Measurements from ENCODE around the gene MDH2.
A peak's percentile ranks its signal among the peaks of the same experiment; 100 is the strongest.
"Not testable (repeated sequence)": the region's sequence is repeated elsewhere in the genome, so short reads cannot be mapped to it uniquely, and the experiment has no call there.

Gene MDH2

GRCh38 chr7:76023002-76023401 is 24.9 kb upstream of the MDH2 start:
- peaks cover 15% of the 10 kb centered on the region for H3K36me3 Mint-ChIP-seq (ENCODE audit: low read depth)
- DNase-seq: no peak
- no peak overlapping the region for H3K4me3 Mint-ChIP-seq
- no peak overlapping the region for H3K27ac Mint-ChIP-seq
- H3K27me3 Mint-ChIP-seq: no peaks in the 10 kb centered on the region
- no peaks in the 10 kb centered on the region for H3K9me3 Mint-ChIP-seq
- peaks cover 14% of the 10 kb centered on the region for H3K4me1 Mint-ChIP-seq
- ATAC-seq: no peak

DNA sequence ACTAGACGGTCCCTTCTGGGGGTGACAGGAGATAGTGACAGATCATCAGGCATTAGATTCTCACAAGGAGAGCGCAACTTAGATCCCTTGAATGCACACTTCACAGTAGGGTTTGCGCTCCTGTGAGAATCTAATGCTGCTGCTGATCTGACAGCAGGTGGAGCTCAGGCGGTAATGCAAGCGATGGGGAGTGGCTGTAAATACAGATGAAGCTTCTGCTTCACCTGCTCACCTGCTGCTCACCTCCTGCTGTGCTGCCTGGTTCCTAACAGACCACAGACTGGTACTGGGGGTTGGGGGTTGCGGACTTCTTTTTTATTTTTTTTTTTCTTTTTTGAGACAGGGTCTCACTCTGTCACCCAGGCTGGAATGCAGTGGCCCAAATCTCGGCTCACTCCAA is 18.2 kb upstream of the MDH2 start:
- not testable (repeated sequence) for H3K27ac Mint-ChIP-seq; H3K4me1 Mint-ChIP-seq; H3K9me3 Mint-ChIP-seq; H3K36me3 Mint-ChIP-seq (ENCODE audit: low read depth); H3K4me3 Mint-ChIP-seq; H3K27me3 Mint-ChIP-seq; ATAC-seq; DNase-seq

DNA sequence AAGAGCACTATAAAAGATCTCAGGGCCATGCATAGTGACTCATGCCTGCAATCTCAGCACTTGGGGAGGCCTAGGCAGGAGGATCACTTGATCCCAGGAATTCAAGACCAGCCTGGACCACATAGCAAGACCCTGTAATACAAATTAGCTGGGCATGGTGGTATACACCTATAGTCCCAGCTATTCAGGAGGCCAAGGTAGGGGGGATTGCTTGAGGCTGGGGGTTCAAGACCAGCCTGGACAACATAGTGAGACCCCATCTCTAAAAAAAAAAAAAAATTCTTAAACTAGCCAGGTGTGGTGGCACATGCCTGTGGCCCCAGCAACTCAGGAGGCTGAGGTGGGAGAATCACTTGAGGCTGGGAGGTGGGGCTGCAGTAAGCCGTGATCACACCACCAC is 15.9 kb upstream of the MDH2 start:
- DNase-seq (no peak), ATAC-seq (no peak)
- no peaks in the 10 kb centered on the region for H3K36me3 Mint-ChIP-seq (ENCODE audit: low read depth)

DNA sequence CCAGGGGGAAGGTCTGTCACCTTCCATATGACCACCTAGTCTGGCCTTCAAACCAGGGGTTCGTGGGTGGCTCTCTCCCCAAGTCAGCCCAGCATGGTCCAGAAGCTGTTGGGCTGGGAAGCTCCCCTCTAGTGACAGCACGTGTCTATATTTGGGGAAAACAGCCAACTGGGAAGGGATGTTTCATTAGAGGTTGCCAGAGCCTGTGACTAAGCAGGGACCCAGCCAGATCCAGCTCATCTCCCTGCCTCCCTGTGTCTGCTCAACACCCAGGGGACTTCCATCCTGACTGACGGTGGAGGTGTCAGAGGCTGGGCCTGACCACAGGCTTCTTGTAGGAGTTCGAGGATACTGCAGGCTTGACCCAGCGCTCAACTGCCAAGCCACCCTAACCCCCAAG is 10.6 kb upstream of the MDH2 start:
- Mint-ChIP-seq H3K27ac (no peak overlapping the region), H3K27me3 (no peaks in the 10 kb centered on the region), H3K36me3 (ENCODE audit: low read depth) (no peaks in the 10 kb centered on the region), H3K9me3 (no peaks in the 10 kb centered on the region), H3K4me3 (no peak overlapping the region), H3K4me1 (no peaks in the 10 kb centered on the region)
- ATAC-seq: no peak
- DNase-seq: no peak

More for the DNA sequence above, 15.9 kb upstream of the MDH2 start:
- H3K4me1 Mint-ChIP-seq: no peaks in the 10 kb centered on the region
- no peak overlapping the region for H3K27ac Mint-ChIP-seq
- no peak overlapping the region for H3K4me3 Mint-ChIP-seq
- H3K27me3 Mint-ChIP-seq: no peaks in the 10 kb centered on the region
- no peaks in the 10 kb centered on the region for H3K9me3 Mint-ChIP-seq

DNA sequence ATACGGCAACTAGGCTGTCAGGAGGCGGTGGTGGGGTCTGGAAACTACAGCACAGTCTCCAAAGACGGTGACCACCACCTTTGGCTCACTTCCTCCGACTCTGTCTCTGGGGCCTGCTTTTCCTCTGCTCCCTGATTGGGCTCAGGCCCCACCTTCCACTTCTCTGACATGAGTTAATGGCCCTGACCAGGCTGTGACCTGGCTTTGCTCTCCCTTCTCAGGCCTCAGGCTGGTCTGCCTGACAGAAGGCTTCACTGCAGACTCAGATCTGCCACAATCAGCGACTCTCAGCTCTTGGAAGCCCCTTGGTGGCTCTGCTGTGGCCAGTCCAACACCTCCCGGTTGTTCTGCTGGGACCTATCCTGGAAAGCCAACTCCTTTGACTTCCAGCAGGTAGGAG is 7.8 kb upstream of the MDH2 start:
- no peak for DNase-seq
- Mint-ChIP-seq H3K27me3 (no peaks in the 10 kb centered on the region), H3K9me3 (no peaks in the 10 kb centered on the region), H3K36me3 (ENCODE audit: low read depth) (peaks cover 4% of the 10 kb centered on the region), H3K4me3 (no peak overlapping the region), H3K27ac (no peak overlapping the region), H3K4me1 (peaks cover 6% of the 10 kb centered on the region)
- ATAC-seq: no peak

DNA sequence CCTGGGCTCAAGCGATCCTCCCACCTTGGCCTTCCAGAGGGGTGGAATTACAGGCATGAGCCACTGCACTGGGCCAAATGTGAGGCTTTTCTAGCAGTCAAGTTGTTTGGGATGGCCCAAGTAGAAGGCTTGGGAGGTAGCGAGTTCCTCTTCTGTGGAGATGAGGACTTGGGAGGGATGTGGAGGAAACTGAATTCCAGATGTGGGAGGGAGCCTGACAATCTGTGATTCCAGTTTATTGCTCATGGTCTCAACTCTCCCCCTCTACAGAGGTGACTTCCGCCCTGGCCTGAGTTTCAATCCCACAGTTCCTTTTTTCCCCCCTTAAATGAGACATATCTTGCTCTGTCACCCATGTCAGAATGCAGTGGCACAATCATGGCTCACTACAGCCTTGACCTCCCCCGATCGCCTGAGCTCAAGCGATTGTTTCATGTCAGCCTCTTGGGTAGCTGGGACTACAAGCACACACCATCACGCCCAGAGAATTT is 3.5 kb upstream of the MDH2 start:
- Mint-ChIP-seq H3K9me3 (no peaks in the 10 kb centered on the region), H3K36me3 (ENCODE audit: low read depth) (peaks cover 13% of the 10 kb centered on the region), H3K27me3 (no peaks in the 10 kb centered on the region), H3K4me3 (no peak overlapping the region), H3K27ac (no peak overlapping the region), H3K4me1 (peaks cover 21% of the 10 kb centered on the region)
- no peak for ATAC-seq
- DNase-seq: no peak

DNA sequence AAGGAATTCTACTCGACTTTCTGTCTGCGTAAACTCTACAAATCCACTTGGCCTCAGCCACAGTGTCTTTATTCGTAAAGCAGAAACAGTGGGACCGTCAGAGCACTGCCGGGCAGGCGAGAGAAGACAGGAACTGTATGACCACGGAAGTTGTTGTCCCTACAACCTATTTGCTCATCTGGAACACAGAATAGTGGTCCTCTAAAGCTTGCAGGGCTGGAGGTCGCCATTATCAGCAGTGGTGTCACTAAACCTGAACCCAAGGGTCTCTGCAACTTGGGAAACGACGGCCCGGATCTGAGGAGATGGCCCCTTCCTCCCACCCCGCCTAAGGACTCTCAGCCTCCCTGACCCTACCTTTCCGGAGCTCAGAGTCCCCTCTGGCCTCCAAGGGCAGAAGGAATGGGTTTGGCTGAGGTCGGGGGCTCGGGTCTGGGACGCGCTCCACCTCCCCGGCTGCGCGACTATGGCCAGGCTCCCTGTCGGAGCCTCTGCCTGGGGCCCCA is 548 bp upstream of the MDH2 start:
- Mint-ChIP-seq H3K27ac (peak overlapping the region; percentile 98), H3K9me3 (no peaks in the 10 kb centered on the region), H3K4me1 (peaks cover 43% of the 10 kb centered on the region), H3K36me3 (ENCODE audit: low read depth) (peaks cover 33% of the 10 kb centered on the region), H3K27me3 (no peaks in the 10 kb centered on the region), H3K4me3 (peak overlapping the region; percentile 98)
- peak; percentile 16 for DNase-seq
- peak; percentile 5 for ATAC-seq

GRCh38 chr7:76048668-76048988 is 722 bp downstream of the MDH2 start:
- DNase-seq: peak; percentile 34
- Mint-ChIP-seq H3K27me3 (no peaks in the 10 kb centered on the region), H3K4me3 (peak overlapping the region; percentile 98), H3K36me3 (ENCODE audit: low read depth) (peaks cover 39% of the 10 kb centered on the region), H3K27ac (peak overlapping the region; percentile 98), H3K9me3 (no peaks in the 10 kb centered on the region), H3K4me1 (peaks cover 46% of the 10 kb centered on the region)
- no peak for ATAC-seq

- peak overlapping the region; percentile 65 for H3K27ac Mint-ChIP-seq
Observed at GRCh38 chr7:76049295-76049694, 1.4 kb downstream of the MDH2 start.

GRCh38 chr7:76050545-76050944 is 2.6 kb downstream of the MDH2 start:
- peak overlapping the region; percentile 18 for H3K27ac Mint-ChIP-seq
- peaks cover 37% of the 10 kb centered on the region for H3K36me3 Mint-ChIP-seq (ENCODE audit: low read depth)
- ATAC-seq (no peak), DNase-seq (no peak)
- H3K27me3 Mint-ChIP-seq: no peaks in the 10 kb centered on the region
- H3K4me1 Mint-ChIP-seq: peaks cover 41% of the 10 kb centered on the region
- H3K4me3 Mint-ChIP-seq: peak overlapping the region; percentile 16
- no peaks in the 10 kb centered on the region for H3K9me3 Mint-ChIP-seq

More at GRCh38 chr7:76049295-76049694, 1.4 kb downstream of the MDH2 start:
- no peaks in the 10 kb centered on the region for H3K27me3 Mint-ChIP-seq
- peaks cover 49% of the 10 kb centered on the region for H3K4me1 Mint-ChIP-seq
- peaks cover 39% of the 10 kb centered on the region for H3K36me3 Mint-ChIP-seq (ENCODE audit: low read depth)
- DNase-seq: no peak
- H3K9me3 Mint-ChIP-seq: no peaks in the 10 kb centered on the region
- peak overlapping the region; percentile 98 for H3K4me3 Mint-ChIP-seq
- no peak for ATAC-seq

- Mint-ChIP-seq H3K4me3 (no peak overlapping the region), H3K27me3 (no peaks in the 10 kb centered on the region), H3K36me3 (ENCODE audit: low read depth) (peaks cover 37% of the 10 kb centered on the region), H3K9me3 (no peaks in the 10 kb centered on the region), H3K27ac (peak overlapping the region; percentile 38), H3K4me1 (peaks cover 35% of the 10 kb centered on the region)
- ATAC-seq: no peak
- DNase-seq: no peak
Observed at GRCh38 chr7:76051840-76052239, 3.9 kb downstream of the MDH2 start.

GRCh38 chr7:76052681-76053080 is 4.8 kb downstream of the MDH2 start:
- H3K4me3 Mint-ChIP-seq, H3K27me3 Mint-ChIP-seq, H3K27ac Mint-ChIP-seq, ATAC-seq, DNase-seq, H3K9me3 Mint-ChIP-seq: not testable (repeated sequence)
- Mint-ChIP-seq H3K4me1 (peaks cover 35% of the 10 kb centered on the region), H3K36me3 (ENCODE audit: low read depth) (peaks cover 40% of the 10 kb centered on the region)

GRCh38 chr7:76053461-76053860 is 5.6 kb downstream of the MDH2 start:
- H3K27me3 Mint-ChIP-seq: no peaks in the 10 kb centered on the region
- H3K4me3 Mint-ChIP-seq: no peak overlapping the region
- H3K36me3 Mint-ChIP-seq (ENCODE audit: low read depth): peaks cover 45% of the 10 kb centered on the region
- H3K9me3 Mint-ChIP-seq: no peaks in the 10 kb centered on the region
- peaks cover 34% of the 10 kb centered on the region for H3K4me1 Mint-ChIP-seq
- DNase-seq: no peak
- no peak for ATAC-seq
- H3K27ac Mint-ChIP-seq: no peak overlapping the region

DNA sequence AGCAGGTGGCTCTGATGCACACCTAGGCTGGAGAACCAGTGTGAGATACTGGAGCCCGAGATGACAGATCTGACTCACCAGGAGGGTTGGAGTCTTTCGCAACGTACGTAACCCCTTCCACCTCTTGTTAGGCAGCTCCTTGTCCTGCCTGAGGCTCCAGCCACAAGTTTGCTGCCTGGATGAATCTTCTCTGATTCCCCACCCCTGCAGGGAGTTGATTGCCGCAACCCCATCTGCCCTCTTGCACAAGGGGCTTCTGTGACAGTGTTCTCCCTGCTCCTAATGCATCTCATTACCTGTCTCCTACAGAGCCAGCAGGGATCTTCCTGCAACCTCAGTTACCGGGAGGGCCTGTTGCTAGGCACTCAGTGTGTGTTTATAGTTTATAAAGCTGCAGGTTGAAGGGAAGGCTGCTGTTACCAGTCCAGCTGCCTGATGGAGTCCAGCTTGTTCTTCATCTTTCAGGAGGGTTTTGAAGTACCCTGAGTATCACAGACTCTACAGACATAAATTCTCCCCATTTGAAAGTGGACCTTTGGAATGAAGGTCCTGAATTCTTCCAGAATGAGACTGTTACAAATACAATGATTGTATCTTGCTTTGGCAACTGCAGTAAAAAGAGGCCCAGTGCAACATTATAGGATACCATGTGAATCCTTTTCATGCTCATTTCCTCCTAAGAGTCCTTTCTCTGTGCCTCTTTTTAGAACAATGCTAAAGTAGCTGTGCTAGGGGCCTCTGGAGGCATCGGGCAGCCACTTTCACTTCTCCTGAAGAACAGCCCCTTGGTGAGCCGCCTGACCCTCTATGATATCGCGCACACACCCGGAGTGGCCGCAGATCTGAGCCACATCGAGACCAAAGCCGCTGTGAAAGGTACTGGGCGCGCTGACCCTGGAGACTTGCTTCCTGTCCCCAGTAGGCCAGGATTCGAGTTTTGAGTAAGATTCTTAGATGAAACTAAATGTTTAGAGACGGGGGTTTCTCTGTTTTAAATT is 6.5 kb downstream of the MDH2 start:
- peaks cover 41% of the 10 kb centered on the region for H3K36me3 Mint-ChIP-seq (ENCODE audit: low read depth)
- no peaks in the 10 kb centered on the region for H3K9me3 Mint-ChIP-seq
- H3K4me3 Mint-ChIP-seq: no peak overlapping the region
- peaks cover 28% of the 10 kb centered on the region for H3K4me1 Mint-ChIP-seq
- H3K27ac Mint-ChIP-seq: no peak overlapping the region
- H3K27me3 Mint-ChIP-seq: no peaks in the 10 kb centered on the region
- no peak for ATAC-seq
- no peak for DNase-seq

DNA sequence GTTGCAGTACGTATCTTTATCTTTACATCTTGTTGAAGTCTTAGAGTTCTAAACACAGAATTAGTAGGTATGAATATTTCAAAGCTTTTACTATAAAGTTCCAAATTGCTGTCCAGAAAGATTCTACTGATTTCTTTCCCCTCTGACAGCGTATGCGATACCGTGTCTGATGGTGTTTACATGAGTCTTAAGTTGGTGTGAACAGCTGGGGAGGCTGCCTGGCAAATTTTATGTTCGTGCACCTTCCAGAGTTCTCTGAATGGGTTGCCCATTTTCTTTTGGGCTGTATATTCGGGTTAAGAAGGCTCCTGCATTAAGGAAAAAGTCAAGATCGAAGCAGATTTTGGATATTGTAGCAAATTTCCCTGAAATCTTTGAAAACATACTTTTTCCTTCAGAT is 8.3 kb downstream of the MDH2 start:
- Mint-ChIP-seq H3K4me3 (no peak overlapping the region), H3K27me3 (no peaks in the 10 kb centered on the region), H3K9me3 (no peaks in the 10 kb centered on the region), H3K27ac (no peak overlapping the region), H3K4me1 (peaks cover 13% of the 10 kb centered on the region), H3K36me3 (ENCODE audit: low read depth) (peaks cover 32% of the 10 kb centered on the region)
- DNase-seq (no peak), ATAC-seq (no peak)
